ENCODE results near the gene ADARB1.

ADARB1 gene

GRCh38 chr21:45054927-45055612, 19.3 kb upstream of the ADARB1 start:
- TF ChIP-seq CTCF (IDR thresholded peaks at IDR 0.05; ENCODE audit: low read depth, low read length, missing control alignments): no peak
- DNase-seq (ENCODE audit: low read depth): no peak
- no peak overlapping the region for H3K4me3 ChIP-seq (ENCODE audit: low read depth, low read length)
- in situ Hi-C loops (cut with HindIII; ENCODE audit: low sequenced_read_pairs): no loop called here

GRCh38 chr21:45055861-45056260, 18.5 kb upstream of the ADARB1 start:
- in situ Hi-C loops (cut with HindIII; ENCODE audit: low sequenced_read_pairs): no loop called here
- TF ChIP-seq CTCF (IDR thresholded peaks at IDR 0.05; ENCODE audit: low read depth, low read length, missing control alignments): no peak
- DNase-seq (ENCODE audit: low read depth): no peak
- H3K4me3 ChIP-seq (ENCODE audit: low read depth, low read length): no peak overlapping the region

GRCh38 chr21:45056296-45056904, 18.0 kb upstream of the ADARB1 start:
- no peak for DNase-seq (ENCODE audit: low read depth)
- no peak overlapping the region for H3K4me3 ChIP-seq (ENCODE audit: low read depth, low read length)
- TF ChIP-seq CTCF (IDR thresholded peaks at IDR 0.05; ENCODE audit: low read depth, low read length, missing control alignments): no peak
- in situ Hi-C loops (cut with HindIII; ENCODE audit: low sequenced_read_pairs): no loop called here

- in situ Hi-C loops (cut with HindIII; ENCODE audit: low sequenced_read_pairs): no loop called here
- TF ChIP-seq CTCF (IDR thresholded peaks at IDR 0.05; ENCODE audit: low read depth, low read length, missing control alignments): no peak
- no peak for DNase-seq (ENCODE audit: low read depth)
- no peak overlapping the region for H3K4me3 ChIP-seq (ENCODE audit: low read depth, low read length)
Measured at GRCh38 chr21:45056917-45057560, 17.3 kb upstream of the ADARB1 start.

GRCh38 chr21:45057886-45058285, 16.5 kb upstream of the ADARB1 start:
- in situ Hi-C loops (cut with HindIII; ENCODE audit: low sequenced_read_pairs): no loop called here
- no peak overlapping the region for H3K4me3 ChIP-seq (ENCODE audit: low read depth, low read length)
- no peak for DNase-seq (ENCODE audit: low read depth)
- no peak for TF ChIP-seq CTCF (IDR thresholded peaks at IDR 0.05; ENCODE audit: low read depth, low read length, missing control alignments)

- no peak for TF ChIP-seq CTCF (IDR thresholded peaks at IDR 0.05; ENCODE audit: low read depth, low read length, missing control alignments)
- in situ Hi-C loops (cut with HindIII; ENCODE audit: low sequenced_read_pairs): no loop called here
- DNase-seq (ENCODE audit: low read depth): no peak
- H3K4me3 ChIP-seq (ENCODE audit: low read depth, low read length): no peak overlapping the region
Measured at GRCh38 chr21:45059121-45059520, 15.3 kb upstream of the ADARB1 start.

Data from astrocyte of the cerebellum (primary cell).